ENCODE results near the gene AOPEP.
"Not testable (repeated sequence)": the region's sequence is repeated elsewhere in the genome, so short reads cannot be mapped to it uniquely, and the experiment has no call there.

AOPEP gene

GRCh38 chr9:94997727-94998126, 271.2 kb downstream of the AOPEP start:
- DNase-seq = no peak

GRCh38 chr9:94999832-95000231, 273.3 kb downstream of the AOPEP start:
- no peak for DNase-seq

- DNase-seq = no peak
Observed at GRCh38 chr9:95000821-95001220, 274.3 kb downstream of the AOPEP start.

- DNase-seq = no peak
Observed at GRCh38 chr9:95001720-95002119, 275.2 kb downstream of the AOPEP start.

GRCh38 chr9:95003689-95004410, 277.4 kb downstream of the AOPEP start:
- peak; percentile 49 for DNase-seq

- DNase-seq = peak; percentile 37
Observed at GRCh38 chr9:95004411-95005277, 278.1 kb downstream of the AOPEP start.

- no peak for DNase-seq
Observed at GRCh38 chr9:95005278-95006143, 279.0 kb downstream of the AOPEP start.

- DNase-seq = no peak
Observed at GRCh38 chr9:95007226-95007869, 280.8 kb downstream of the AOPEP start.

- no peak for DNase-seq
Observed at GRCh38 chr9:95008151-95008771, 281.8 kb downstream of the AOPEP start.

GRCh38 chr9:95009459-95009858, 283.0 kb downstream of the AOPEP start:
- no peak for DNase-seq

GRCh38 chr9:95010431-95010838, 283.9 kb downstream of the AOPEP start:
- DNase-seq = no peak

GRCh38 chr9:95012035-95012708, 285.7 kb downstream of the AOPEP start:
- no peak for DNase-seq

- no peak for DNase-seq
Observed at GRCh38 chr9:95012902-95013301, 286.4 kb downstream of the AOPEP start.

- no peak for DNase-seq
Observed at GRCh38 chr9:95014917-95015316, 288.4 kb downstream of the AOPEP start.

- no peak for DNase-seq
Observed at GRCh38 chr9:95015569-95015968, 289.1 kb downstream of the AOPEP start.

- no peak for DNase-seq
Observed at GRCh38 chr9:95017062-95017461, 290.6 kb downstream of the AOPEP start.

GRCh38 chr9:95017661-95018060, 291.2 kb downstream of the AOPEP start:
- DNase-seq = no peak

- DNase-seq = peak; percentile 85
Observed at GRCh38 chr9:95018099-95018936, 291.8 kb downstream of the AOPEP start.

GRCh38 chr9:95020644-95021043, 294.1 kb downstream of the AOPEP start:
- DNase-seq = not testable (repeated sequence)

- no peak for DNase-seq
Observed at GRCh38 chr9:95021166-95021886, 294.8 kb downstream of the AOPEP start.
